GM12864 (cell line): ENCODE results near the gene ALG2.
"Not testable (repeated sequence)": the region's sequence is repeated elsewhere in the genome, so short reads cannot be mapped to it uniquely, and the experiment has no call there.

Experiments used
- DNase-seq: peaks from one replicate; pipeline ENCODE4 v3.0.0-alpha.2; 2011; ENCODE audit warnings: low read depth
- H3K4me3 ChIP-seq: 2 replicates; pipeline ENCODE4 v1.5.1; 2011; ENCODE audit warnings: mild to moderate bottlenecking, low read depth, low read length, control low read depth
- TF ChIP-seq, protein P1 (sequence below): IDR thresholded peaks from 2 replicates; pipeline ENCODE4 v1.5.1; 2011; ENCODE audit warnings: low read depth, mild to moderate bottlenecking, moderate library complexity, low read length, control low read depth, inconsistent platforms; ENCODE audit errors: missing control alignments

Gene ALG2

DNA sequence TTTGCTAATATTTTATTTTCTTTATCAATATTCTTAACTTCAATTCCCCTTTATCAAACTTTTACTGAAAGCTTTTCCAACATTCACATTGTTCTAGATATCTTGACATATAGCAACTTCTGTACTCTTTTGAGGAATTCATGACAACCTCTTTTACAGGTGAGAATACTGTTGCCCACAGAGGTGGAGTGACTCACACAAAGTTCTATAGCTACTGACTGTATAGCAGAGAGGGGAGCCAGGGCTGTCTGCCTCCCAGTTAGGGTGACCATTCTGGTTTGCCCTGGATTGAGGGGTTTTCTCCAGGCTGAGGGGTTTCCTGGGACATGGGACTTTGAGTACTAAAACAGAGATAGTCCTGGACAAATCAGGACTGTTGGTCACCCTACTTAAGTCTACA is 16.6 kb upstream of the ALG2 start:
- no peak for DNase-seq
- no peak overlapping the region for H3K4me3 ChIP-seq
- TF ChIP-seq, protein P1, sequence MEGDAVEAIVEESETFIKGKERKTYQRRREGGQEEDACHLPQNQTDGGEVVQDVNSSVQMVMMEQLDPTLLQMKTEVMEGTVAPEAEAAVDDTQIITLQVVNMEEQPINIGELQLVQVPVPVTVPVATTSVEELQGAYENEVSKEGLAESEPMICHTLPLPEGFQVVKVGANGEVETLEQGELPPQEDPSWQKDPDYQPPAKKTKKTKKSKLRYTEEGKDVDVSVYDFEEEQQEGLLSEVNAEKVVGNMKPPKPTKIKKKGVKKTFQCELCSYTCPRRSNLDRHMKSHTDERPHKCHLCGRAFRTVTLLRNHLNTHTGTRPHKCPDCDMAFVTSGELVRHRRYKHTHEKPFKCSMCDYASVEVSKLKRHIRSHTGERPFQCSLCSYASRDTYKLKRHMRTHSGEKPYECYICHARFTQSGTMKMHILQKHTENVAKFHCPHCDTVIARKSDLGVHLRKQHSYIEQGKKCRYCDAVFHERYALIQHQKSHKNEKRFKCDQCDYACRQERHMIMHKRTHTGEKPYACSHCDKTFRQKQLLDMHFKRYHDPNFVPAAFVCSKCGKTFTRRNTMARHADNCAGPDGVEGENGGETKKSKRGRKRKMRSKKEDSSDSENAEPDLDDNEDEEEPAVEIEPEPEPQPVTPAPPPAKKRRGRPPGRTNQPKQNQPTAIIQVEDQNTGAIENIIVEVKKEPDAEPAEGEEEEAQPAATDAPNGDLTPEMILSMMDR, result no peak

DNA sequence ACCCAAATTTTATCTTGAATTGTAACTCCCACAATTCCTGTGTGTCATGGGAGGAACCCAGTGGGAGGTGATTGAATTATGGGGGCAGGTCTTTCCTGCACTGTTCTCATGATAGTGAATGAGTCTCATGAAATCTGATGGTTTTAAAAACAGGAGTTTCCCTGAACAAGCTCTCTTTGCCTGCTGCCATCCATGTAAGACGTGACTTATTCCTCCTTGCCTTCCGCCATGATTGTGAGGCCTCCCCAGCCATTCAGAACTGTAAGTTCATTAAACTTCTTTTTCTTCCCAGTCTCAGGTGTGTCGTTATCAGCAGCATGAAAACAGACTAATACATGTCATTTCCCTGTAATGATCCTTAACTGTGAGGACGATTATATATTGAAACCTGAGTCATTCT is 16.1 kb upstream of the ALG2 start:
- not testable (repeated sequence) for DNase-seq

DNA sequence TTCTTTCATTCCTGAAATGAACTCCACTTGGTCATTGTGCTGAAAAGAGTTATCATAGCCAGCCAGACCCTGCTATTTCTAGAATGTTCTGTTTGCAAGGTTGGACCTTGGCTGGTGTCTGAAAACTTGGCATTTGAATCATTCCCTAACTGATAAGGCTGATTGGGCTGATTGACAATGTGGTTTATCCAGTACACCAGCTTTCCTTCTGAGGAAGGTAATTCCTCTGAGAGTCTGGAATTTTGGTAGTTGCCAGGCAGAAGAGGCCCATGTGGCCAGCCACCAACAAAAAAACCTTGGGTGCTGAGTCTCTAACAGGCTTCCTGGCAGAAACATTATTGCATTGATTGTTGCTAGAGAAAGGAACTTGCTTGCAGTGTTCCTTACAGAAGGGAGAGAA is 15.6 kb upstream of the ALG2 start:
- TF ChIP-seq, protein P1, result no peak
- no peak for DNase-seq
- no peak overlapping the region for H3K4me3 ChIP-seq

More for the DNA sequence above, 16.1 kb upstream of the ALG2 start:
- H3K4me3 ChIP-seq, result not testable (repeated sequence)

DNA sequence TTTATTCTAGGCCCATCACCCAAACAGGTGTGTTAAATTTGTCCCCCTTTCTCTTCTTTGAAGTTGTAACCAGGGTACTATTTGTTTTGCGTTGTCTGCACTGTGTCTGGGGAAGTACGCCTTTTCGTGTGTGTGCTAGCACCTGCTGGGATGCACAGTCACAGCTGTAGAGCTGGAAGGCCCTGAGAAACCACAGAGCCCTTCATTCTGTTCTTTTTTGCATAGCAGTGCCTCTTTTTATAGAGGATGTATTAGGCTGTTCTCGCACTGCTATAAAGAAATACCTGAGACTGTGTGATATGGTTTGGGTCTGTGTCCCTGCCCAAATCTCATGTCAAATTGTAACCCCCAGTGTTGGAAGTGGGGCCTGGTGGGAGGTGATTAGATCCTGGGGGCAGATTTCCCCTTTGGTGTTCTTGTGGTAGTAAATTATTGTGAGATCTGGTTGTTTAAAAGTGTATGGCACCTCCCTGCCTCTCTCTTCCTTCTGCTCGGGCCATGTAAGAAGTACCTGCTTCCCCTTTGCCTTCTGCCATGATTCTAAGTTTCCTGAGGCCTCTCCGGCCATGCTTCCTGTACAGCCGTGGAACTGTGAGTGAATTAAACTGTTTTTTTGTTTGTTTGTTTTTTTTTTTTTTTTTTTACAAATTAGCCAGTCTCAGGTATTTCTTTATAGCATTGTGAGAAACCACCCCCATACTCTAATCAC is 14.3 kb upstream of the ALG2 start:
- peak; percentile 91 for DNase-seq
- TF ChIP-seq, protein P1, result no peak
- H3K4me3 ChIP-seq, result peak overlapping the region; percentile 12; the same call in 1 of the 2 replicates

DNA sequence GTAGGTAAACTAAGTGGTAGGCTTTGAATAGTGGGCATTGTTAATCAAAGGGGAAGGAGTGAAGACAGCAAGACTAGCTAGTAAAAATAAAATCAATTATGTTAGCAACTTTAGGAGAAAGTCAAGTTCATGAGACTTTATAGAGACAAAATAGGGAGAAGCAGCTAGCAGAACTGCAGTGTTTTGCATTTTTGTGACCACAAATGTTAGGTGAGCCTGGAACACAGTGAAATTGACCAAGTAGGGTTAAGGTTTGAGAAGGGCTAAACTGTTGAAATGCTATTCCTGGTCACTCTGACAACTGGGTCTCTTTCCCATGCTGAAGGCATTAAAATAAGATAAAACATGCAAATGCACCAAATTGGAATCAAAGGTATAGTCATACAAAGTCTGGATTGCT is 13.3 kb upstream of the ALG2 start:
- TF ChIP-seq, protein P1, result no peak

DNA sequence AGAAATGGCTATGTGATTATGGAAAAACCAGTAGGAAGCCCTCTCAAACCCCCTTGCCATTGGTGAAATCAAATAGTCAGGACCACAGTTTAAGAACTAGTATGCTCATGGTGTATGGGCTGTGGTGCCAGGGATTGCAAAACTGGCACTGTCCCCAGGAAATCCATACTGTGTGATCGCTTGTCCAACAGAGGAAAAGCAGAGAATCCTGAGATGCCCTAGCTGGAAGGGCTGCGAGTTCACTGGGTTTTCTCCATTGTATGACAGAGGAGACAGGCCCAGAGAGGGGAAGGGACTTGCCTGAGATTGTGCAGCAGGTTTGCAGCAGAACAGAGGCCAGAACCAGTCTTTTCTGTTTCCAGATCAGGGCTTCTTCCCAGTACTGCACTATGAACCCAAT is 12.9 kb upstream of the ALG2 start:
- no peak for DNase-seq

More for the DNA sequence above, 13.3 kb upstream of the ALG2 start:
- H3K4me3 ChIP-seq, result no peak overlapping the region
- DNase-seq, result no peak

DNA sequence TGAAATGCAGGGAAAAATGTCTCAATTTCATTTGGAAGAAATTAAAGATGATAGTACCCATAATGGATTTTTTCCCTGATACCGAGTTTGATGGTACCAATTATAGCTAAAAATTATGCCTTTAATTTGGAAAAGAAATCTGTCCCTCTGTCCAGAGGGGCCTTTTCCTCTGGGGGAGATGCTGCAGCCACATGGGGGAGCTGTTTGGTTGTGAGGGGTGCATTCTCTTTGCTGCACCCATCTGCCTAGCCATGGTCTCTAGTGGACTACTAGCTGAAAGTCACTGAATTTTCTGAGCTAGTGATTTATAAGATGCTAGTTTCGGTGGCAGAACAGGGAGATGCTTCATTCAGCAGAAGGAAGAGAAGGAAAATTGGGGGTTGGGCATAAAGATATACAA is 10.0 kb upstream of the ALG2 start:
- no peak overlapping the region for H3K4me3 ChIP-seq
- TF ChIP-seq, protein P1, result peak; percentile 80
- DNase-seq, result no peak

More for the DNA sequence above, 12.9 kb upstream of the ALG2 start:
- TF ChIP-seq, protein P1, result no peak
- no peak overlapping the region for H3K4me3 ChIP-seq
